HG03045 (cell line): ENCODE data around the gene PEX11G.
"Not testable (repeated sequence)": the region's sequence is repeated elsewhere in the genome, so short reads cannot be mapped to it uniquely, and the experiment has no call there.

Source experiments
- ATAC-seq: cut with Tn5 transposase; IDR thresholded peaks from one replicate; pipeline ENCODE4 v1.9.1; 2021; ENCODE audit warnings: mild to moderate bottlenecking, moderate library complexity; ENCODE audit not compliant: unreplicated experiment

Gene PEX11G

GRCh38 chr19:7470540-7471305 is 18.1 kb downstream of the PEX11G start:
- ATAC-seq, result no peak

DNA sequence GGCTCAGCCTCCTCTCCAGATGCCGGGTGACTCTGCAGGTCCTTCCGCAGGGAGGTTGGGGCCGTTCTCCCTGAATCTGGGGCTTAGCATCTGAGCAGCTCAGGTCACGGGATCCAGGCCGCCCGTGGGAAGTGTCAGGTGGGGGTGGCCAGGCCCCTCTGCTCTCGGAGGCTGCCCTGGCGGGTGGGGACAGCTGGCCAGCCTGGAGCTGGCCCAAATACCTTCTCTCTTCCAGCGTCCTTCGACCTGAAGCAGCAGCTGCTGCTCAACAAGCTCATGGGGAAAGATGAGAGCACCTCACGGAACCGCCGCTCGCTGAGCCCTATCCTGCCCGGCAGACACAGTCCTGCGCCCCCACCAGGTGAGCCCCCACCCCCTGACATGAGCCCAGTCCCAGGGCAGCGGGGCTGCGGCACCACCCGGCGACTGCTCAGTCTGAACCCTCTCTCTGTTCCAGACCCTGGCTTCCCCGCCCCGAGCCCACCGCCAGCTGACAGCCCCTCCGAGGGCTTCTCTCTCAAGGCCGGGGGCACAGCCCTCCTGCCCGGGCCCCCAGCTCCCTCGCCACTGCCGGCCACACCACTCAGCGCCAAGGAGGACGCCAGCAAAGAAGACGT is 19.1 kb downstream of the PEX11G start:
- ATAC-seq, result no peak

- no peak for ATAC-seq
Observed at GRCh38 chr19:7468840-7469239, 20.0 kb downstream of the PEX11G start.

DNA sequence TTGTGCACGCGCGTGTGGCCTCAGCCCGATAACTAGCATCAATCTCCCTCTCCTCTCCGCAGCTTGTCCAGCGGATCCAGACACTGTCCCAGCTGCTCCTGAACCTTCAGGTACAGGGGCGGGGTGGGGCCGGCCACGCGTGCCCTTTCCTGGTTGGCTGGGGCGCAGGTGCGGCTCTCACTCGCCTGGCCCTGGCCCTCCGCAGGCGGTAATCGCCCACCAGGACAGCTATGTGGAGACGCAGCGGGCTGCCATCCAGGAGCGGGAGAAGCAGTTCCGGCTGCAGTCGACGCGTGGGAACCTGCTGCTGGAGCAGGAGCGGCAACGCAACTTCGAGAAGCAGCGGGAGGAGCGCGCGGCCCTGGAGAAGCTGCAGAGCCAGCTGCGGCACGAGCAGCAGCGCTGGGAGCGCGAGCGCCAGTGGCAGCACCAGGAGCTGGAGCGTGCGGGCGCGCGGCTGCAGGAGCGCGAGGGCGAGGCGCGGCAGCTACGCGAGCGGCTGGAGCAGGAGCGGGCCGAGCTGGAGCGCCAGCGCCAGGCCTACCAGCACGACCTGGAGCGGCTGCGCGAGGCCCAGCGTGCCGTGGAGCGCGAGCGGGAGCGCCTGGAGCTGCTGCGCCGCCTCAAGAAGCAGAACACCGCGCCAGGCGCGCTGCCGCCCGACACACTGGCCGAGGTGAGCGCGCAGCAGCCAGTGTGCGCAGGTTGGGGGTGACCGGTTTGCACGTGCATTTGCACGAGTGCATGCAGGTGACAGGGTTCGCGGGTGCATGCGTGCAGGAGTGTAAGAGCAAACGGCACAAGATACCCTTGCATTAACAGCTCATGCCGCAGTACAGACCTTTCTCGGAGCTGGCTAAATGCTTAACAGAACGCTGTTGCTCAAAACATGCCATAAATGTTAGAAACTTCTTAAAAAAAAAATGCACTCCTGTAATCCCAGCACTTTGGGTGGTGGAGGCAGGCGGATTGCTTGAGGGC is 21.5 kb downstream of the PEX11G start:
- ATAC-seq, result no peak

DNA sequence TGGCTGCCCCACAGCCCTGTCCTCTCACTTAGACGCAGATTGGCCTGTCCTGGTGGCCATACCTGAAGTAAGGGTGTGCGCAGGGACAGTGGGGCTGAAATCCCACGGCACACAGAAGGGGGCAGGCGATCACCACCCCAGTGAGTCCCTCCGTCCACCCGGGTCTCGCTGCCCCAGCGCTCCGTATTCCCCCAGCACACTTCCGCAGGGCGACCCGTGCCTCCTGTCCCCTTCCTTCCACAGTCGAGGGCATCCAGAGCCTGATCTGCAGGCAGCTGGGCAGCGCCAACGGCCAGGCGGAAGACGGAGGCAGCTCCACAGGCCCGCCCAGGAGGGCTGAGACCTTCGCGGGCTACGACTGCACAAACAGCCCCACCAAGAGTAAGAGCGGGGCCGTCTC is 25.3 kb downstream of the PEX11G start:
- no peak for ATAC-seq

- ATAC-seq, result no peak
Observed at GRCh38 chr19:7461841-7462629, 26.8 kb downstream of the PEX11G start.

- ATAC-seq, result no peak
Observed at GRCh38 chr19:7460562-7460966, 28.3 kb downstream of the PEX11G start.

- ATAC-seq, result no peak
Observed at GRCh38 chr19:7459773-7460172, 29.1 kb downstream of the PEX11G start.

- no peak for ATAC-seq
Observed at GRCh38 chr19:7458675-7459074, 30.2 kb downstream of the PEX11G start.

GRCh38 chr19:7456964-7457541 is 31.8 kb downstream of the PEX11G start:
- no peak for ATAC-seq

DNA sequence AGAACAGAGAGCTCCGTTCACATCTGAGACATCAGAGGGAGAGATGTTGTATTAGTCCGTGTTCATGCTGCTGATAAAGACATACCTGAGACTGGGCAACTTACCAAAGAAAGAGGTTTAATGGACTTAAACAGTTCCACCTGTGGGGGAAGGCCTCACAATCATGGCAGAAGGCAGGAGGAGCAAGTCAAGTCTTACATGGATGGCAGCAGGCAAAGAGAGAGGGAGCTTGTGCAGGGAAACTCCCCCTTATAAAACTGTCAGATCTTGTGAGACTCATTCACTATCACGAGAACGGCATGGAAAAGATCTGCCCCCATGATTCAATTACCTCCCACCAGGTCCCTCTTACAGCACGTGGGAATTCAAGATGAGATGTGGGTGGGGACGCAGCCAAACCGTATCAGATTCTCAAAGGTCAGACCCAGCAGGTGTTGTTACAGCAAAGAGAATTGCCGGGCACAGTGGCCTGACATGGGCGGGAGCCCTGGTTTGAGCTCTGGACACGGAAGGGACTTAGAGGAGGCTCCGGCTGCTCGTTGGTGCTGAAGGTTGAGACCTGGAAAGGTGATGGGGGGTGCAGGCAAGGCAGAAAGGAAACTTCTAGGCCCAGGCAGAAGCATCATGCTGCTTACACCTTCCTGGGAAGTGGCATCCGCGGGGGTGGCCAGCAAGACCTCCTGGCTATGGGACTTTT is 33.1 kb downstream of the PEX11G start:
- no peak for ATAC-seq

DNA sequence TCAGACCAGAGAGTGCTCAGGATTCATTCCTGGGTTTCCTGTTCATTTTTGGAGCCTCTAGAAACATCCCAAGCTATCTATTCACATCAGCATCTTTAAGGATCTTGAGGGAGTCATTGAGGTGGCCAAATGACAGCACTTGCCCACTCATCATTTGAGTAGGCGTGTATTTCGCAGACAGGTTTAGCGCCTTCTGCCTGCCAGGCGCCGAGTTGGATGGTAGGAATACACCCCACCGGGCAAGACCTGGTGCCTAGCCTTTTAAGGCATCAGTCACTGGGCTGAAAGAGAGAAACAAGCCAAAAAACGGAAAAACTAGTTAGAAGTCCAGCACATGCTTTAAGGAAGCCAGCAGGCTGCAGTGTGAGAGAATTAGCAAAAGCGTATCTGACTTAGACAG is 33.8 kb downstream of the PEX11G start:
- ATAC-seq, result no peak

DNA sequence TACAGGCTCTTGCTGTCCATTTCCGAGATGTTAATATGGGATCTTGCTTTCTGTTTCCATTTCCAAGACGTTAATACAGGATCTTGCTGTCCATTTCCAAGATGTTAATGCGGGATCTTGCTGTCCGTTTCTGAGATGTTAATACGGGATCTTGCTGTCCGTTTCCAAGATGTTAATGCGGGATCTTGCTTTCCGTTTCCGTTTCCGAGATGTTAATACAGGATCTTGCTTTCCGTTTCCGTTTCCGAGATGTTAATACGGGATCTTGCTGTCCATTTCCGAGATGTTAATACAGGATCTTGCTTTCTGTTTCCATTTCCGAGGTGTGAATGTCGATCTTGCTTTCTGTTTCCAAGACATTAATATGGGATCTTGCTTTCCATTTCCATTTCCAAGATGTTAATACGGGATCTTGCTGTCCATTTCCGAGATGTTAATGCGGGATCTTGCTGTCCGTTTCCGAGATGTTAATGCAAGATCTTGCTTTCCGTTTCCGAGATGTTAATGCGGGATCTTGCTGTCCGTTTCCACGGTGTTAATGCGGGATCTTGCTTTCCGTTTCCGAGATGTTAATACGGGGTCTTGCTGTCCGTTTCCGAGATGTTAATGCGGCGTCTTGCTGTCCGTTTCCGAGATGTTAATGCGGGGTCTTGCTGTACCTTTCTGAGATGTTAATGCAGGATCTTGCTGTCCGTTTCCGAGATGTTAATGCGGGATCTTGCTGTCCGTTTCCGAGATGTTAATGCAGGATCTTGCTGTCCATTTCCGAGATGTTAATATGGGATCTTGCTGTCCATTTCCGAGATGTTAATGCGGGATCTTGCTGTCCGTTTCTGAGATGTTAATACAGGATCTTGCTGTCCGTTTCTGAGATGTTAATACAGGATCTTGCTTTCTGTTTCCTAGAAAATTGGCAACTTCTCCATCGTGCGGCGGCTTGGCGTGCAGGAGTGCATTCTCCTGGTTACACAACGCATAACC is 38.3 kb downstream of the PEX11G start:
- ATAC-seq, result no peak

DNA sequence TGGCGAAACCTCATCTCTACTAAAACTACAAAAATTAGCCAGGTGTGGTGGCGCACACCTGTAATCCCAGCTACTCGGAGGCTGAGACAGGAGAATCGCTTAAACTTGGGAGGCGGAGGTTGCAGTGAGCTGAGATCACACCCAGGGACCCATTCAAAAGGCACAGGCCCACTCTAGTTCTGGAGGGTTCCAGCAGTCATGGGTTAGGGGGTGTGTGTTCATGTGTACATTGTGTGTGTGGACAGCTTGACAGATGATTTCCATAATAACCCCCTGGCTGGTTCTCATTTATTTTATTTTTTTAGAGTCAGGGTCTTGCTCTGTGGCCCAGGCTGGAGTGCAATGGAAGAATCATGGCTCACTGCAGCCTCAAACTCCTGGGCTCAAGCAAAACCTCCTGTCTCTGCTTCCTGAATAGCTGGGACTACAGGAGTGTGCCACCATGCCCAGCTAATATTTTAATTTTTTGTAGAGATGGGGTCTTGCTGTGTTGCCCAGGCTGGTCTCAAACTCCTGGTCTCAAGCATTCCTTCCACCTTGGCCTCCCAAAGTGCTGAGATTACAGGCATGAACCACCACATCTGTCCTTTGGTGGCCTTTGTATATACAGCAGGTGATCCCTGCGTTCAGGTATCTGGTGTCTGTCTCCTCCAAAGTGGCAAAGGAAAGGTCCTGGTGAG is 39.3 kb downstream of the PEX11G start:
- ATAC-seq, result not testable (repeated sequence)

DNA sequence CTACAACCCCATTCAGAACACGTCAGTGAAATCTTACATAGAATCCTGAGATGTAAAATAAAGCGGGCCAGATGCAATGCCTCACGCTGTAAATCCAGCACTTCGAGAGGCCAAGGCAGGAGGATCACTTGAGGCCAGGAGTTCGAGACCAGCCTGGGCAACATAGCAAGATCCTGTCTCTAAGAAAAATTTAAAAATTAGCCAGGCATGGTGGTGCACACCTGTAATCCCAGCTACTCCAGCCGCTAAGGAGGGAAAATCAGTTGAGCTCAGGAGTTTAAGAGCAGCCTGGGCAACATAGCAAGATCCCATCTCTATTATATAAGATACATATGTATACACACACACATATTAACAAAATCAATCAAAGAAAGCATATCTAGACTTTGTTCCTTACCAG is 41.2 kb downstream of the PEX11G start:
- ATAC-seq, result no peak

- no peak for ATAC-seq
Observed at GRCh38 chr19:7445104-7445503, 43.7 kb downstream of the PEX11G start.

DNA sequence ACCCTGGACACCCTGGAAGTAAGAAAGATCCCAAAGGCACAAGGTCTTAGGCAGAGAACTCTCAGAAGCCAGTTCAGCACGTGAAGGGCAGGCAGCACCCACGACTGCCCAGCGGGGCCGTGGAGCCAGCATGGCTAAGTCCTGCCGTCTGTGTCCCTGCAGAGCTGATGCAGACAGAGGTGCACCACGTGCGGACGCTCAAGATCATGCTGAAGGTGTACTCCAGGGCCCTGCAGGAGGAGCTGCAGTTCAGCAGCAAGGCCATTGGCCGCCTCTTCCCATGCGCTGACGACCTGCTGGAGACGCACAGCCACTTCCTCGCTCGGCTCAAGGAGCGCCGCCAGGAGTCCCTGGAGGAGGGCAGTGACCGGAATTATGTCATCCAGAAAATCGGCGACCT is 44.8 kb downstream of the PEX11G start:
- no peak for ATAC-seq

GRCh38 chr19:7442423-7442822 is 46.4 kb downstream of the PEX11G start:
- no peak for ATAC-seq
